B cell (primary cell): ENCODE results near the gene TBX21. TPM values are rescaled to one million over a fixed set of nuclear protein-coding genes. Genes with fewer than 3 reads are reported as not detected.

Experiments used
- ATAC-seq: fragments of 200-7000 bp; cut with Tn5 transposase; one replicate; pipeline ENCODE4 v1.10.0; 2021; ENCODE audit warnings: low read depth, mild to moderate bottlenecking, moderate number of reproducible peaks, moderate library complexity
- CTCF ChIA-PET: fragments of 350-600 bp; sonication (Branson Sonifier 250); formaldehyde crosslinking; loops from one replicate; lab custom pipeline; 2021; ENCODE audit warnings: antibody characterized with exemption, inconsistent platforms; lab: Charles Lee
- POLR2A ChIA-PET: fragments of 350-600 bp; sonication (Branson Sonifier 250); formaldehyde crosslinking; loops from one replicate; lab custom pipeline; 2021; ENCODE audit warnings: antibody characterized with exemption; lab: Charles Lee
- DNase-seq: peaks from one replicate; pipeline ENCODE4 v3.0.0; 2013
- H2AFZ ChIP-seq: 2 replicates; pipeline ENCODE4 v1.6.1; 2012; ENCODE audit warnings: mild to moderate bottlenecking, low read depth, low read length; ENCODE audit not compliant: insufficient read depth, poor library complexity, severe bottlenecking
- H3K27ac ChIP-seq, 2 donors: 1 replicate in 1 of 2; 2 replicates in 1 of 2; pipeline ENCODE4 v1.5.1; 2012 to 2013; ENCODE audit warnings: low read length in 2 of 2, mild to moderate bottlenecking in 2 of 2, moderate library complexity in 1 of 2
- H3K27me3 ChIP-seq, 4 experiments: fragments of 200-600 bp in 1 of 4; sonication (generic) in 1 of 4; replicated peaks in 1 of 4; 1 replicate in 2 of 4; 2 replicates in 2 of 4; pipeline versions ENCODE4 v1.6.1 to v1.7.0; 2013 to 2016; ENCODE audit warnings: low read length in 3 of 4, mild to moderate bottlenecking in 2 of 4, mixed read lengths in 1 of 4, moderate library complexity in 1 of 4; ENCODE audit not compliant: insufficient read depth in 4 of 4, control insufficient read depth in 3 of 4; ENCODE audit errors: control extremely low read depth in 1 of 4
- H3K36me3 ChIP-seq, 2 experiments: replicated peaks in 1 of 2; 1 replicate in 1 of 2; 2 replicates in 1 of 2; pipeline versions ENCODE4 v1.6.1 to v1.7.1; 2013; ENCODE audit warnings: low read length in 1 of 2; ENCODE audit not compliant: insufficient read depth in 2 of 2, control insufficient read depth in 1 of 2; ENCODE audit errors: control extremely low read depth in 1 of 2, extremely low read depth in 1 of 2
- H3K4me1 ChIP-seq, 2 donors: fragments of 200-600 bp in 1 of 2; sonication (generic) in 1 of 2; 1 replicate in 1 of 2; 2 replicates in 1 of 2; pipeline versions ENCODE4 v1.5.1 to v1.6.1; 2013 to 2017; ENCODE audit warnings: low read length in 2 of 2; ENCODE audit not compliant: control insufficient read depth in 2 of 2, insufficient read depth in 2 of 2
- H3K4me2 ChIP-seq: replicated peaks from 2 replicates; pipeline ENCODE3; 2012; ENCODE audit warnings: mild to moderate bottlenecking, low read depth, low read length; ENCODE audit not compliant: poor library complexity, severe bottlenecking
- H3K4me3 ChIP-seq, 5 experiments: fragments of 200-600 bp in 1 of 5; sonication (generic) in 1 of 5; 1 replicate in 3 of 5; 2 replicates in 2 of 5; pipeline versions ENCODE4 v1.5.1 to v1.7.0; 2011 to 2016; ENCODE audit warnings: low read length in 4 of 5, mild to moderate bottlenecking in 4 of 5, low read depth in 2 of 5, control low read depth in 1 of 5, moderate library complexity in 1 of 5; ENCODE audit not compliant: insufficient read depth in 1 of 5; ENCODE audit errors: control extremely low read depth in 1 of 5, extremely low read depth in 1 of 5
- H3K79me2 ChIP-seq: fragments of 200-600 bp; sonication (generic); one replicate; pipeline ENCODE4 v1.6.0; 2016; ENCODE audit warnings: low read length; ENCODE audit not compliant: control insufficient read depth, insufficient read depth
- H3K9ac ChIP-seq: fragments of 200-600 bp; sonication (generic); 2 replicates; pipeline ENCODE4 v1.6.1; 2017; ENCODE audit warnings: mild to moderate bottlenecking, low read length, moderate library complexity
- H3K9me3 ChIP-seq, 3 donors: one replicate each; pipeline versions ENCODE4 v1.6.1 to v1.7.1; 2013; ENCODE audit warnings: low read length in 2 of 3; ENCODE audit not compliant: control insufficient read depth in 2 of 3, insufficient read depth in 1 of 3; ENCODE audit errors: control extremely low read depth in 1 of 3
- H4K20me1 ChIP-seq: 2 replicates; pipeline ENCODE4 v1.6.0; 2012; ENCODE audit warnings: mild to moderate bottlenecking, low read length; ENCODE audit not compliant: insufficient read depth, control insufficient read depth, poor library complexity, severe bottlenecking
- H3K27ac Mint-ChIP-seq: one replicate; pipeline ENCODE4 v1.8.0; 2021; ENCODE audit warnings: mixed read lengths
- H3K27me3 Mint-ChIP-seq: one replicate; pipeline ENCODE4 v1.8.0; 2021; ENCODE audit warnings: mixed read lengths
- H3K4me1 Mint-ChIP-seq: one replicate; pipeline ENCODE4 v1.8.0; 2021; ENCODE audit warnings: mixed read lengths
- H3K4me3 Mint-ChIP-seq: one replicate; pipeline ENCODE4 v1.8.0; 2021; ENCODE audit warnings: mixed read lengths
- H3K9me3 Mint-ChIP-seq: one replicate; pipeline ENCODE4 v1.8.0; 2022; ENCODE audit warnings: mixed read lengths; ENCODE audit not compliant: insufficient read depth
- EZH2 ChIP-seq: IDR thresholded peaks from 2 replicates; pipeline ENCODE4 v1.6.1; 2012; ENCODE audit warnings: borderline replicate concordance, low read depth, mild to moderate bottlenecking, moderate library complexity, low read length; ENCODE audit not compliant: insufficient read depth, poor library complexity, severe bottlenecking
- WGBS: methylation state at CpG from one replicate; pipeline ENCODE4 v1.1.5; 2013; ENCODE audit warnings: missing lambda C conversion rate; ENCODE audit not compliant: insufficient coverage; 5-methylcytosine and 5-hydroxymethylcytosine counted together
- intact Hi-C: fragments of 100-400 bp; cut with micrococcal nuclease; formaldehyde crosslinking; loops from one replicate; pipeline ENCODE4 v1.10.0; 2022
- polyA plus RNA-seq: library from polyadenylated mRNA; depleted of rRNA; stranded (reverse); fragments of >200 nt; gene quantifications from 2 replicates; pipeline ENCODE4 v1.2.3, GENCODE V29; 2012
- total RNA-seq, 2 donors: library from RNA; stranded (reverse); fragments of 120-200 nt in 1 of 2; gene quantifications; 1 replicate in 1 of 2; 2 replicates in 1 of 2; pipeline versions ENCODE4 v1.2.3 to v1.2.4, GENCODE V29; 2013 to 2022
- TF ChIP-seq, protein P1 (sequence below): fragments of 200-600 bp; IDR thresholded peaks from one replicate; pipeline ENCODE4 v1.8.0; 2022; ENCODE audit warnings: antibody characterized with exemption, mild to moderate bottlenecking

The TBX21 gene
- total and polyA plus RNA-seq, 2 donors (not counting 1 experiment from before 2014, with no cell fraction given) = 10.8 TPM

DNA sequence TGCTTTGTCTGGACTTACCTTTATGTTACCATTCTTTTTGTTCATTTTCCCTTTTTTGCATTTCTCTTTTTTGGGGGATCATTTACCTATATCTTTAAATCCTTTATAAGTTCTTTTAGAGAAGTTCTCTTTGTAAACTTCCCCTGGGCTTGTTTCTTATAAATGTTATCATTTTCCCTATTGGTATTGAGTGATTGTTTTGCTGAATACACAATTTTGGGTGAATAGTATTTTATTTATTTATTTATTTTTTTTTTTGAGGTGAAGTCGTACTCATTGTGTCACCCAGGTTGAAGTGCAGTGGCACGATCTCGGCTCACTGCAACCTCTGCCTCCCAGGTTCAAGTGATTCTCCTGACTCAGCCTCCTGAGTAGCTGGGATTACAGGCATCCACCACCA is 18.4 kb downstream of the TBX21 start:
- Mint-ChIP-seq H3K27me3 (no peaks in the 10 kb centered on the region), H3K9me3 (no peaks in the 10 kb centered on the region), H3K4me3 (no peak overlapping the region), H3K27ac (no peak overlapping the region), H3K4me1 (peaks cover 25% of the 10 kb centered on the region)
- DNase-seq (no peak), ATAC-seq (no peak)
- ChIA-PET POLR2A (no interaction called here), CTCF (interaction anchor here (1.0 to 3.0 kb wide), 3 partner anchors 9 to 87 kb away, joined by 6 to 12 read pairs (median 8); no protein-coding TSS in a partner anchor)
- H2AFZ ChIP-seq = no peak overlapping the region
- TF ChIP-seq, protein P1, sequence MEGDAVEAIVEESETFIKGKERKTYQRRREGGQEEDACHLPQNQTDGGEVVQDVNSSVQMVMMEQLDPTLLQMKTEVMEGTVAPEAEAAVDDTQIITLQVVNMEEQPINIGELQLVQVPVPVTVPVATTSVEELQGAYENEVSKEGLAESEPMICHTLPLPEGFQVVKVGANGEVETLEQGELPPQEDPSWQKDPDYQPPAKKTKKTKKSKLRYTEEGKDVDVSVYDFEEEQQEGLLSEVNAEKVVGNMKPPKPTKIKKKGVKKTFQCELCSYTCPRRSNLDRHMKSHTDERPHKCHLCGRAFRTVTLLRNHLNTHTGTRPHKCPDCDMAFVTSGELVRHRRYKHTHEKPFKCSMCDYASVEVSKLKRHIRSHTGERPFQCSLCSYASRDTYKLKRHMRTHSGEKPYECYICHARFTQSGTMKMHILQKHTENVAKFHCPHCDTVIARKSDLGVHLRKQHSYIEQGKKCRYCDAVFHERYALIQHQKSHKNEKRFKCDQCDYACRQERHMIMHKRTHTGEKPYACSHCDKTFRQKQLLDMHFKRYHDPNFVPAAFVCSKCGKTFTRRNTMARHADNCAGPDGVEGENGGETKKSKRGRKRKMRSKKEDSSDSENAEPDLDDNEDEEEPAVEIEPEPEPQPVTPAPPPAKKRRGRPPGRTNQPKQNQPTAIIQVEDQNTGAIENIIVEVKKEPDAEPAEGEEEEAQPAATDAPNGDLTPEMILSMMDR = no peak
- TF ChIP-seq EZH2 = no peak
- H3K27ac ChIP-seq = no peak overlapping the region
- peaks cover 5 to 18% of the 10 kb centered on the region in 2 donors for H3K4me1 ChIP-seq
- H3K79me2 ChIP-seq = no peaks in the 10 kb centered on the region
- H3K9ac ChIP-seq = no peak overlapping the region
- no peak overlapping the region for H3K4me3 ChIP-seq
- H3K27me3 ChIP-seq = no peaks in the 10 kb centered on the region
- WGBS = no CpG with 5 or more reads among the region's 3 CpGs
- H3K9me3 ChIP-seq = peaks cover 0 to 10% (median 8%) of the 10 kb centered on the region in 3 donors
- no peaks in the 10 kb centered on the region for H4K20me1 ChIP-seq
- H3K36me3 ChIP-seq = no peaks in the 10 kb centered on the region
- intact Hi-C loops = no loop called here
- H3K4me2 ChIP-seq = peak overlapping the region; percentile 34

DNA sequence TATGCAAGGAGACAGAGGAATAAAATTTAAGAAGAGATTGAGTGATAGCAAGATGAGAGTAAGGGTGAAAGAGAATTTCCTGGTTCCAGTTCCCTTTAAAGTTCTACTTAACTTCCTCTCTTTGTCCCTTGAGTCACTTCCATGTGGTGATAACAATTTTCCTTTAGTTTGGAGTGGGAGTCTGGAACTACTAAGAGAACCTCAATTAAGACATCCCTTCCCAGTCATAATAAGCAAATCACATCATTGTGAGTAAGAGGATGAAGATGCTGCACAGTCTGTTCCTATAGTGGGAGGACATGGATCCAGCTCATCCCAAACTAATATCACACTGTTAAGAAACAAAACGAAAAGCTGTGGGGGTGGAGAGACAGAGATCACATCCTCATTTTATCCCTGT is 24.4 kb downstream of the TBX21 start:
- Histone ChIP-seq H3K4me1 (no peaks in the 10 kb centered on the region), H3K4me3 (no peak overlapping the region), H2AFZ (no peak overlapping the region), H3K9me3 (peaks cover 0 to 25% (median 21%) of the 10 kb centered on the region in 3 donors), H3K4me2 (no peak overlapping the region), H3K79me2 (no peaks in the 10 kb centered on the region), H3K9ac (no peak overlapping the region), H3K36me3 (no peaks in the 10 kb centered on the region), H3K27me3 (no peaks in the 10 kb centered on the region), H4K20me1 (no peaks in the 10 kb centered on the region), H3K27ac (no peak overlapping the region)
- CTCF ChIA-PET = no interaction called here
- DNase-seq (no peak), ATAC-seq (no peak)
- POLR2A ChIA-PET = no interaction called here
- H3K27ac Mint-ChIP-seq = no peak overlapping the region
- intact Hi-C loops = no loop called here
- peaks cover 6% of the 10 kb centered on the region for H3K9me3 Mint-ChIP-seq
- H3K27me3 Mint-ChIP-seq = peaks cover 15% of the 10 kb centered on the region
- TF ChIP-seq, protein P1 = no peak
- no peak for TF ChIP-seq EZH2
- no CpG with 5 or more reads among the region's 1 CpG for WGBS
- peaks cover 2% of the 10 kb centered on the region for H3K4me1 Mint-ChIP-seq
- no peak overlapping the region for H3K4me3 Mint-ChIP-seq
